Raji (cell line): Measurements from ENCODE around the gene CACNA1C.

Source experiments
- POLR2A ChIP-seq: IDR thresholded peaks from 2 replicates; pipeline ENCODE4 v1.6.1; 2011; ENCODE audit warnings: low read depth, low read length, control low read depth; ENCODE audit not compliant: insufficient read depth

Gene CACNA1C

DNA sequence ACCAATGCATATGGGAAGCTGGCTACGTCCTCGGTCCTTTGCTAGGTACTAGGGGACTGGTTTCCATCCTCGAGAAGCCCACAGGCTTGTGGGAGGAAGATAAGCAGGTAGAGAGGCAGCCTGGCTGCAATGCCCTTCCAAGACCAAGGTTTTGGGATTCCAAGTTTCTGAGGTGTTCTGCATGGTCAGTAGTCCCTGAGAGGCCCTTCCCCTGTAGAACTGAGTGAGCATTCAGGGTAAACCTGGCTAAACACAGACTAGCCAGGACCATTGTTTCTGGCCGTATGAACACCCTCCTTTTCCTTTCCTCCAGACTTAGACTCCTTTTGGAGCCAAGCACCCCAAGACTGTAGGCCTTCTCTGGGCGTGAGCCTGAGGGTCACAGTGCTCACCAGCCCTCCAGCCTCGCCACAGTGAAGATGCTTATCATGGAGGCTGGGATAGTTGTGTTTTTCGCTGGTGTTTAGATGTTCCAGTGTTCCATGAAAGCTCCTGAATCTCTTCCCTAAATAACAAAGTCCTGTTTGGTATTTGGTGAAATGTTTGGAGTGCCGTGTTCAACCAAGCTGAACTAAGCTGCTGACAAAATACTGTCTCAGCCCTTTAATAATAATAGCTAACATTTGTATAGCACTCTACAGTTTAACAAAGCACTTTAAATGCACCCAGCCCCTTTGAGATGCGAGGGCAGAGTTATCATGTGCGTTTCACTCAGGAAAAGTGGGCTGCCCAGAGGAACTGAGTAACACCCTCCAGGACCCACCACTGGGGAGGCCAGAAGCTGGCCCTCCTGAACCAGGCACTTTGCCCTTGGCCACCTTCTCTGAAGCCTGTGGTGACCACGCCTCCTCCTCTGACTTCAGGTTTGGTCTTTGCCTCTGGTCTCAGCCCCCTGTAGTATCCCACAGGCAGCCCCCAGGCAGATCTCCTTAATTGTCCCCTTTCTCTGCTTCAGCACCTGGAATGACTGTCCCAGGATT lies 284.5 kb downstream of the CACNA1C start:
- no peak for TF ChIP-seq POLR2A

DNA sequence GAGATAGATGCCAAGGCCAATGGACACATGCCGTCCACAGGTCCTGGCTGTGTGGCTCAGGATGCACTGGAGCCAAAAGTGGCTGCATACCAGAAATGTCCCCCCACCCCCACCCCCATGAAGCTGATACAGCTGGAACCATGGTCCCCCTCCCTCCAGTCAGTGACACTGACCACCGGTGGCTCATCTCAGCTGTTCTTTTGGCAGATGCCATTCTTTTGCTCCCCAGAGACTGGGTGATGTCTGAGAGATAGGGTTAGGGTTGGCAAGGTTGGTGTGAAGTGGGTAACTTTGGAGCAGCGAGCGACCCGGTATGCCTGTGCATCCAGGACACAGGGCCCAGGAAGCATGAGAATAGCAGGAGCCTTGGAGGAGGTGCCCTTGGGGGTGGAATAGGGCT lies 285.6 kb downstream of the CACNA1C start:
- TF ChIP-seq POLR2A: no peak

DNA sequence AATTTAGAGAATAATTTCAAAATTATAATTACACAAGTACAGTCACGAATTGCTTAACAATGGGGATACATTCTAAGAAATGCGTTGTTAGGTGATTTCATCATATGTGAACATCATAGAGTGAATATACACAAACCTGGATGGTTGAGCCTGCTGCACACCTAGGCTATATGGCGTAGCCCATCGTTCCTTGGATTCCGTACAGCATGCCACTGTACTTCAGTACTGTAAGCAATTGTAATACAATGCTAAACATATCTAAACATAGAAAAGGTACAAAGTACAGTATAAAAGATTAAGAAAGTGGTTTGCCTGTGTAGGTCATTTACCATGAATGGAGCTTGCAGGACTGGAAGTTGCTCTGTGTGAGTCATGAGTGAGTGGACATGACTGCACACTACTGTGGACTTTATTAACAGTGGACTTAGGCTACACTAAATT lies 286.2 kb downstream of the CACNA1C start:
- no peak for TF ChIP-seq POLR2A

DNA sequence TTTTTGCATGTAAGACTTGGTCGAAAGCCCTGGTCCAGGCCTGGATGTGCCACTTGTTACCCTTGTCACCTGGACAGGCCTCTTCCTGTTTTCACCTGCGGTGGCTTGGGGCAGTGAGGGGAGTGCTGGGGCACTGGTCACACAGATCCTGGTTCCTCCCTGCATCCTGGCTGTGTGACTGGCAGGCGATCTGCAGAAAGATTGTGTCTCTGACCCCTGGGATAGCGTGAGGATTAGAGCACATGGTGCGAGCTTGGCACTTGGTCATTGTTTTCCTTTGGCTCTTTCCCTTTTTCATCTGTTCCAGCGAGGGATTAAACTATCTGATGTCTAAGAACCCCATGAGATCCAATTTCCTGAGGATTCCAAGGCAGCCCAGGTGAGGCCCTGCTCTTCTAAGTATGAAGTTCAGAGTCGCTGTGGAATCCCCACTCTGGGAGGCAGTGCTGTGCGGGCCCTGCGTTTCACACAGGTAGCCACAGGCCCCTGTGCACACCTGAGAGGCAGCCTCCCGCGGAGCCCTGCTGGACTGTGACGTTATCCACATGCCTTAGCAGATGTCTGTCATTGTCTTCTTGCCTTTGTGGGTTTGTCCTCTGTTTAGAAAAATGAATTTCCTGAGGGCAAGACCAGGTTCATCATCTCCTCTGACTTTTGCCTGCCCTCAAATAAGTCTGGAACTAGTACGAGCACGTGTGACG lies 288.4 kb downstream of the CACNA1C start:
- TF ChIP-seq POLR2A: no peak

DNA sequence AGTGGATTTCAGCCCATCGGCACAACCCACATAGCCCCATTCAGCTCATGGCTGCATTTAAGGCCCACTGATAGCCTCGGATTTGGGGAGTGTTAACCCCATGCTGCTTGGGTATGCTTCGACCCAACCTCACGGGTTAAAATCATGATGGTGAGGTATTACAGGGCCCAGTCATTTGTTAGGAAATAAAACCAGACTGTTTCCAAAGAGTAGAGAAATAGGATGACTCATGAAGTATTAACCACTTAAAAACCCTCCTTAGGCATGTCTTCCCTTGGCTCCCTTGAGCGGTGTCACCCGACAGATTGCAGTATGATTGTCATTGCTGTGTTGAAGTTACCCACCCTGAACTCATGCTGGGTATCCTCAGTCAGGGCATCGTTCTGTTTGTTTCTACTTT lies 289.1 kb downstream of the CACNA1C start:
- no peak for TF ChIP-seq POLR2A

DNA sequence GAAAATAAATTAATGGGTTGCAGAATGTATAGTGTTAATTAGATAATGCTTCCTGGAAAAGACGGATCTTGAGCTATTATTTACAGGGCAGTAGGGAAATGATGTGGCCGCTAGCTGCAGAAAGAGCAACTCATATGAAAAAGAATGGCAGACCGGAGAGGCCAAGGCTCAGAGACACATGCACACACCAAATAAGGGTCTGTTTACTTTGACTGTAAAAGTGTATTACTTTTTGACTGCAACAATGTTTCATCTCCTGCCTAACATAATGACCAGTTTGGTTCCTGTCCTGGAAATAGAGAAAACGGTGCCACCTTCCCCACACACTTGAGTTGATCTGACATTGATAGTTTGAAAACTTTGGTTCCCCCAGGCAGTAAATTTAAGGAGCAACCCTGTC lies 290.9 kb downstream of the CACNA1C start:
- TF ChIP-seq POLR2A: no peak

DNA sequence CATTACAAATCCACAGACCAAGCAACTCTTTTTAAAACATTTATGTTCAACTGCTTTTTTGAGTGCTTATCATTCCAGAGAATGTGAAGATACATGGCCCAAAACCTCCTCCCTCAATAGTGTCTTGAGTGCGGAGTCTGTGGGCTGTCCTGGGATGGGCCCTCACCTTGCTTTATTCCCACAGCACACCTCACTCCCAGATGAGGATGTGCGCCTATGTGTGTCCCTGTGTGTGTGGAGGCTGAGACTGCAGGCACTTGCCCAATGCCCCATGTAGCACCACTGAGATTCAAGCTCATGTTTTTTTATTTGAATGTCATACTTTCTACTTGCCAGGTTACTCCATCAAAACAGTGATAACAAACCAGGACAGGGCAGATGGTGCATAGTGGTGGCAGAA lies 291.7 kb downstream of the CACNA1C start:
- no peak for TF ChIP-seq POLR2A

DNA sequence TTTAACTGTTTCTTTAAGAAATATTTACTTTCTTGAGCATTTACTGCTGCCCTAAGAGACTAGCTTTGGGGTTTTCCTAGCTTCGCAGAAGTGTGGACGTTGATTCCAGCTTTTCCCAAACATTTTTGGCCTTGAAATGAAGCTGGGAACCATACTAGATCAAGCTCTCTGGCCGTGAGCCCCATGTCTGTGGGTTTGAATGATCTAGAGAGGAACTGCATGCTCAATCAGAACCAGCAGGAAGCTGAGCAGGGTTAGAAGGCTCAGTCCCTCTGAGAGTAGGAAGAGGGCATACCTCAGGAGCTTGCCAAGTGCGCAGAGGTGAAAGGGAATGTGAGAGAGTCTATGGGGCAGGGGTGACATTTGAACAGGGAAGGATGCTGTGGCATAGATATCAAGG lies 292.1 kb downstream of the CACNA1C start:
- TF ChIP-seq POLR2A: no peak

DNA sequence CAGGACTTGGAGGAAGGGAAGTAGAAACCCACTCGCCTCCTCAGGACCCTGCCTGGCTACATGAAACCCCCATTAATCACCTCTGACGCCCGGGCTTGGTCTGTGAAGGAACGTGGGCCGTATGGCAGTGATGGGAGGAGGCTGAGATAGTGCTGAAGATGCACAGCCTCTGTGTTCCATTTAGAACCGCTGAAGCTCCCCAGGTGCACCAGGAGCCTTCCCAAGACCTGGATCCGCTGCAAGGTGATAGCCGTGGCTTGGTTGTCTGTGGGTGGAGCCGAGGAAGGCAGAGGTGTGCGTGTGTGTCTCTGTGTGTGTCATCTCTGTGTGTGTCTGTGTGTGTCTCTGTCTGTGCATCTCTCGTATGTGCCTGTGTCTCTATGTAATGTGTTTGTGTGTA lies 293.1 kb downstream of the CACNA1C start:
- no peak for TF ChIP-seq POLR2A

DNA sequence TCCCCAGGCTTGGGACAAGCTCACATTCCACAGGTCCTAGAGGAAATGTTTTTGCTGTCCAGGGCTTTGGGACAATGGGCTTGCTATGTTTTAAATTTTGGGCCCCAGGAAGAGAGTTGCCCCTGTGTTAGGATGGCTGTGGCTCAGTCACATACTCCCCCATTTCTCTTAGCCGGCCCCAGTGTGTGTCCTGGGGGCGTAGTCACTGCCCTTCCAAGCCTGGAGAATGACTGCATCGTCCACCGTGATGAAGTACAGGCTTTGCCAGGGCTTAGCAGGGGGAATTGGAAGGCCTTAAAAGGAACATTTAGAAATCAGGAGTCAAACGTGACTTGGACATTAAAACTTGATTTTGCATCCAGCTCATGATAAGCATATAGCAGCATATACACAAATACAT lies 293.6 kb downstream of the CACNA1C start:
- no peak for TF ChIP-seq POLR2A

DNA sequence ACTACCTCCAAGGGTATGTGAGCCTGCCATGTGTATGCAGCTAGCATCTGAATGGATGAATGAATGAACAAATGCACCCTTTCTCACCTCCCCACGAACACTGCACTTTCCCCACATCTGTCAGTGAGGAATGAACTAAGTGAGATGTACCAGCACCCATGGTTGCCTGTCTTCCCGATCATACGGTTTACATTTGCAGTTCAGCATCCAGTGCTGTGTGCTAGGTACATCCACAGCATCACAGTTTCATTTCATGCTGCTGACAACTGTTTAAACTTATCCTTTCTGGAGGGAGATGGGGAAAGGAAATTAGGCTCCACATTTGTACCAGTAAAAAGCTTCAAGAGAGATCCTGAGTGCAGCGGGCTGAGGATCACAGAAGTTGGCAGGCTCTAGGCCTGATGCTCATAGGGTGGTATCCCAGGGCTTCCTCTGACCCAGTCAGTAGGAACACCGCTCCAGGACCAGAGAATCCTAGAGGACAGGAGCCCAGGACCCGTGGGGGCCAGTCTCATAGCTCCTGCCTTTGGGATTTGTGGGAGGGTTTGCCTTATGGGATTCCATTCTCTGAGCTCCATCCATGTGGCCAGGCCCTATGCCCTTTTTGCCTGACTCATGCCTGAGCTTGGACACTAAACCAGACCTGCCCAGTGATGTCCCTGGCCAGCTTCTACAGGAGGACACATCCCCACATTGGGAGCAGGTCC lies 294.5 kb downstream of the CACNA1C start:
- TF ChIP-seq POLR2A: no peak

DNA sequence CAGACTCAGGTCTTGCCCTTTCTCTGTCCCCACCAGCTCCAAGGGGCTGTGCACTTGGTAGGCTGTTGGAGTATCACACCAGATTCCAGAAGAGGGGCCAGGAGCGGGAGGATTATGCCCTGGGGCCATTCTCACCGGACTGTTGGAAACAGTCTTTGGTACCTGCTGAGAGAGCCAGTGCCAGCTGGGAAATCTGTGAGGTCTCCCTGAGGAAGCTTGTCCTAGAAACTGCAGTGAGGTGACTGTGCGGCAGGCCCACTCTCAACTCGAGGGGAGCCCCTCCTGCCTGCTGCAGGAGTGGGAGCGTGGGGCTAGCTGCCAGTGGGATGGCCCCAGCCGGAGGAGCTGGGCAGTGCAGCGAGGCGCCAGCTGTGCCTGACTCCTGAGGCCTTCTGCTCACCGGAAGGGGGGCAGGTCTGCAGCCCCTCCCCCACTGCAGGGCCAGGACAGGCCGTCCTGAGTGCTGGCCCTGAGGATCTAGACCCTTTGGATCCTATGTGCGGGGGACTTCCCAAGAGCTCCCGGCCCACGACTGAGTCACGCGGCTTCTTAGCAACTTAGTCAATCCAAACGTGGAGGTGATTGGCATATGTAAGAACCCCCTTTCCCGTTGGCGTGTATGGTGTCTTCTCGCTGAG lies 295.2 kb downstream of the CACNA1C start:
- TF ChIP-seq POLR2A: no peak

DNA sequence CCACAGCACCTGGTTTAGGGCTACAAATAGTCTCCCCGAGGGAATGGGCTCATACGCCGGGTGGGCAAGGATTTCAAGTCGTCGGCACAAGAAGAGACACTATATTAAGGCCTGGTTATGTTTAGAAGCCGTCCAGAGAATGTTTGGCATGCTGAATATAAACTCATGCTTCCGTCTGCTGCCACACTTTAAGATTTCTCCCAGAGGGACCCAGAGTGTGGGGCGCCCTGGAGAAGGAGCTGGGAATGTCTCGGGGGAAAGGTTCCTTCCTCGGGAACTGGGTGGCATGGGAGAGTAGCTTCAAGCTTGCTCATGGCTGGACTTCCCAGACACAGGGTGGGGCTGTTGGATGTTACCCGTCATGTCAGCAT lies 295.7 kb downstream of the CACNA1C start:
- no peak for TF ChIP-seq POLR2A

DNA sequence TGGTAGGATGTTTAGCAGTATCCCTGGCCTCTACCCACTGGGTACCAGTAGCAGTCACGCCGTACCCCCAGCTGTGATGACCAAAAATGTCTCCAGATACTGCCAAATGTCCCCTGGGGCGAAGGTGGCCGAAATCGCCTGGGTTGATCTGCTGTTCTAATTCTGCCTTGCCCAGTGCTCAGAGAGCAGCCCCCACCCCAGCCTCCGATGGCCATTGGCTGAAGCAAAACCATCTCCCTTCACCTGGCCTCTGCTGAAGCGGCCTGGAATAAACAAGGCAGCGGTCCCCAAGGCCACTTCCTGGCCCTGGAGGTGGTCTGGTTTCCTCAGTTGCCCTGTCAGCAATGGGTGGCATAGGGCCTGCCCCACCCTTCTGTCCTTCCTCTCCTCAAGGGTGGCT lies 298.4 kb downstream of the CACNA1C start:
- TF ChIP-seq POLR2A: no peak

DNA sequence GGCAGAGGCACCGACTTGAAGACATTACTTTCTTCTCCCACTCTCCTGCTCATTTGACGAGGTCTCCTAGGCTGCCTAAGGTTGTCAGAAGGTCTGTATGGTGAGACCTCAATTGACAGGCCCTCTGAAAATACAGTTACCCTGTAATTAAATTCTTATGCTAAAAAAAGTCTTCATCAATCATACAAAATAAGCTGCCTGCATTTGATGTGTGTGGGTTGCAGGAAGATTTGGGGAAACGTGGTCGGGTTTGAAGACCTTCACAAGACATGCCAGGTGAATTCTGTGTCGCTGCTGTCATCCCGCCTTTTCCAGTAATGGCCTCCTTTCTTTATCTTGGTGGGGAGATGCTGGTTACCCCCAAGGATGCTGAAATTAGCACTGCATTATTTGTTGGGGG lies 299.4 kb downstream of the CACNA1C start:
- TF ChIP-seq POLR2A: no peak
